GM15510 (cell line): Measurements from ENCODE around the gene LEMD1.

Experiments
- POLR2A ChIP-seq: IDR thresholded peaks from 3 replicates; pipeline ENCODE4 v1.6.1; 2011; ENCODE audit warnings: borderline replicate concordance; ENCODE audit not compliant: insufficient read length; ENCODE audit errors: extremely low read depth

Gene LEMD1

DNA sequence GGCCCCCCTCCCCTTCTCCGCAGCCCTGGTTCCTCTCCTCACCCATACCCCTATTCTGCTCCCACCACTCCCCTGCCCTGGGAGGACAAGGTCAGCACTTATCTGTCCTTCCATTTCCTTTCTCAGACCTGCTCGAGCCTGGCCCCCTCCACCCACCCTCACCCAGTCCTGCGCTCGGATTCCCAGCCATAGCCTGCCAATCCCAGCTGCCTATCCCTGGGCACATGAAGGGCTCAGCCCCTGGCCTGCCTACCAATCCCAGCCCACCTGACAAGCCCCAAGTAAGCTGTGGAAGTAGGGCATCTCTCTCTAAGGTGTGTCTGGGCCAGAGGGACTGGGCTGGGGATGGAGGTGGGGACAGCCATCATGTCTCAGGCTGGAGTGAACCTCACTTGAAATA, 28.6 kb upstream of the LEMD1 start:
- no peak for TF ChIP-seq POLR2A

DNA sequence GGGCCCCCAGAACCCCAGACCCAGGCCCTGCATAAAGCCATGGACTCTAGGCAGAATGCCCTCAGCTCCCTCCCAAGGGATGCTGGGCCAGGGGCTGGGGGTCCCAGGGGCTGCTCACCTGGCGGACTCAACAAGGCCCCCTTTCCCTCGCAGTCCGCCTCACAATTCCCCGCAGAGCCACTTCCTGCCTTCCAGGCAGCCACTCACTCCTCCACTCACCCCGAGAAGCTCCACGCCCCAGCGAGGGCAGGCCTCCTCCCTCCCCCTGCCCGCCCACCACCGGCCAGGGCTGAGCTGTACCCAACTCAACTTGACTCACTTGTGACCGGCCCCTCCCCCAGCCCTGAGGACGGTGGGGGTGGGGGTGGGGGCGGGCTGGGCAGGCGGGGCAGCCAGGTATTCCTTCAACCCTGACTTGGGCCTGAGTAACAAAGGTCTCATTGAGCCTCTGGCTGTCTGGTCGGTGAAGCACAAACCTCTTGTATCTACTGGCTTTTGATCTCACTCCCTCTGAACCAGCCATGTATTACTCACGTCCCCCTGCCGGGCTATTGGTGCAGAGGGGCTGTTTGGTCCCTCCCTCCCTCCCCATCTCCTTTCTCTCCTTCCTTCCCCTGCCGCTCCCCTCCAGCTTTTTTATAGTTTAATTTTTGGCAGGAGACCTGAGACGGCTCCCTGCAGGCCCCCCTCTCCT, 28.0 kb upstream of the LEMD1 start:
- TF ChIP-seq POLR2A, result no peak

DNA sequence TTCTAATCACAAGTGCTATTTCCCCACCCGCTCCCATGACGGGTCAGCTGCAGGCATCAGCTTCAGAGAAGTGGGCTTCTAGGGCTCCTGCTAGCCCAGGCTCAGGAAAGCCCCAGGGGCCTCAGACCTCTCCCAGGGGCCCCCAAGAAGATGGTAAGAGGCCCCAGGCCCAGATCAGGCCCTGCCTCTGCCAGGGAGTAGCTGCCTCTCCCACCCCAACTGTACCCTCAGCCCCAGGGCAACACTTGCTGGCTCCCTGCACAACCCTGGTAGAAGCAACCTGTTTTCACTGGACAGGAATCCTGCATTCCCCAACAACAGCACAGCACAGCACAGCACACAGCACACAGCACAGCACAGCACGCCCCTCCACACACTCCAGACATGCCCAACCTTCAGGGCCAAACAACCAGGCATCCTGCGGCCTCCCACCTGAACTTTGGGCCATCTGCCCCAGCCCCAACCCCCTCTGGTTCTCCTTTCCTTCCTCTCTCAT, 27.4 kb upstream of the LEMD1 start:
- TF ChIP-seq POLR2A, result no peak

DNA sequence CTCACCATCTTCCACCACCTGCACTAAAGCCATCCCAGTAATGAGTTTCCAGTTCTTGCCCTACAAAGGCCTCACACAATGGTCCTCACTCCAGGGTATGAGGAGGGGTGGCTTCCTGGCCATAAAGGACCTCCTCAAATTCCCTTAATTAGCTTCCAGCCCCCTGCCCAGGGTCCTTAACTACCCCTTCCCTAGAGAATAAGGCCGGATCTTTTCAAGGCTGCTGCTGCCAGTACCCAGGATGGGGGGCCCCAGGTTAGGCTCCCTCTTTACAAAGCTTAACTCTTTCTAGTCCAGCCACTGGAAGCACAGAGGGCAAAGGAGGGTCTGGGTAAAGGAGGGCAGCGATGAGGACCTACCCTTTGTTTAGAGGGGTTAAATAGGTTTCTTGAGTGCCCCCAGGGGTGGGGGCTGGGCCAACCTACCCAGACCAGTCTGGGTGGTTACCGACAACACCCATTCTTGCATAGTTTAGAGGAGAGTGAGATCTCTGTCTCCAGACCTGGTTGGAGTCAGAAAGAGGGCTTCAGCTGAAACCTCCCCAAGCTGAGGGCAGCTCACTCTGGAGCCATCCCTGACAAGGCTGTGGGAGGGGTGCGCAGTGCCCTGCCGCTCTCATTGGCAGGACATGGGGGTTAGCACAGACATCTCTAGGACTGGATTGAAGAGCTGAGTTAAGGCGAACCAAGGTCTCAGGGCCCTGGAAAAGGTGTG, 26.8 kb upstream of the LEMD1 start:
- no peak for TF ChIP-seq POLR2A

DNA sequence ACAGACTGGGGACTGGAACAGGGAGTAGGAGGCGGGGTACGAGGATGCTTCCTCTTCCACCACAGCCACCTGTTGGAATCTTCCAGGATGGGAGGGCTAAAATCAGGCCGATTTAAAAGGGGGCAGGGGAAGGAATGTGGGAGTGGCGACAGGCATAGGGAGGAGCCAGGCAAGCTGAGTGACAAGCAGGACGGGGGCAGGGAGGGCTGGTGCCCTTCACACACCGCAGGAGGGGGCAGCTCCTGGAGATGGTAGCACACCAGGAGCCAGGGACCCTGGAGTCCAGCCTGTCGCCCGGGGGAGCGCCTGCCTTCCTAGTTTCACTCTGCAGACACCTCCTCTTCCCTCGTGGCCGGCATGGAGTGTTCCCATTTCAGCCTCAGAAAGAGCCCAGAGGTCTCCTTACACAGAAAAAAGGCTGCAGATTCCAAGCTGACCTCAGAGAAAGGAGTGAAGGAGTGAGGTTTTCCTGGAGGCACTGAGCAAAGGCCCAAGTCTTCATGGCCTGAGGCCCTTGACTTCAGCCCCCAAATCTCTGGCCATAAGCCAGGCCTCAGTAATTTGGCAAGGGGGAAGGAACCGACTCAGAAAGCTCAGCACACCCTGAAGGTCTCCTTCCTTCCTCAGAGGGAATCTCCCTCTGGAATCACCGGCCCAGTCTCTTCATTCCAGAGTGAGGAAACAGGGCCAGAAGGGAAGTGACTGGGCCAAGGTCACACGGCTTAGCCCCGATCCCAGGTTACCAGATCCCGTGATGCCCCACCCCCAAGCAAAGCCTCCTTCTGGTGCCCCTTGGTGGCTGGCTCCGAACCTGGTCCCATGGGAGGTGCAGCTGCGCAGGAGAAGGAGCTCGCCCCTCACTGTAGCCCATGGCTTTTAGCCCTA, 25.8 kb upstream of the LEMD1 start:
- no peak for TF ChIP-seq POLR2A

DNA sequence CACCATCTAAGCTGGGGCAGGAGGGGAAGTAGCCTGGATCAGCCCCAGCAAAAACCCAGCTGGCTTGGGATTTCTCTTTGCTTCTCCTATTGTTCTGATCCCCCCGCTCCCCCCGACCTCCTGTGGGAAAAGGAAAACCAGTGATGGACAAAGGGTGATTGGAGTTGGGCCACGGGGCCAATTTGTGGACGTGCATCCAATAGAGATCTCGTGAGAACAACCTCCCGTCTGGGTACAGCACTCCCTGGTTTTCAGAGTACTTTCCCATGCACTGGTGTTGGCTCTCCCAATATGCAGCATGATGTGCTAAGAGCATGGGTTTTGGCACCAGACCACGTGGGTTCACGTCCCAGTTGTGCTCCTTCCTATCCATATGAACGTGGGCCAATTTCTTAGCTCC, 25.0 kb upstream of the LEMD1 start:
- TF ChIP-seq POLR2A, result no peak

DNA sequence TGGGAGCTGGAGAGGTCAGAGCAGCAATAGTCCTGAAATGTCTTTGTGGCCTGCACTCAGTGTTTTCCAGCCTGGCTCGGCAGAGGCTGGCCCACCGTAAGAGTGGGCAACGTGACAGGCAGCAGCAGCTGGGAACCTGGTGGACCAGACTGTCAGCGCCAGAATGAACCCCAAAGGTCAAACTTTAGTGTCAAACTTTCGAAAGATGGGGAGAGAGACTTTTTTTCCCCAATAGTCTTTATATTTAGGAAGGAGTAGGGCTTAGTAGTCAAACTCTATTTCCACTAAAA, 23.7 kb upstream of the LEMD1 start:
- no peak for TF ChIP-seq POLR2A

DNA sequence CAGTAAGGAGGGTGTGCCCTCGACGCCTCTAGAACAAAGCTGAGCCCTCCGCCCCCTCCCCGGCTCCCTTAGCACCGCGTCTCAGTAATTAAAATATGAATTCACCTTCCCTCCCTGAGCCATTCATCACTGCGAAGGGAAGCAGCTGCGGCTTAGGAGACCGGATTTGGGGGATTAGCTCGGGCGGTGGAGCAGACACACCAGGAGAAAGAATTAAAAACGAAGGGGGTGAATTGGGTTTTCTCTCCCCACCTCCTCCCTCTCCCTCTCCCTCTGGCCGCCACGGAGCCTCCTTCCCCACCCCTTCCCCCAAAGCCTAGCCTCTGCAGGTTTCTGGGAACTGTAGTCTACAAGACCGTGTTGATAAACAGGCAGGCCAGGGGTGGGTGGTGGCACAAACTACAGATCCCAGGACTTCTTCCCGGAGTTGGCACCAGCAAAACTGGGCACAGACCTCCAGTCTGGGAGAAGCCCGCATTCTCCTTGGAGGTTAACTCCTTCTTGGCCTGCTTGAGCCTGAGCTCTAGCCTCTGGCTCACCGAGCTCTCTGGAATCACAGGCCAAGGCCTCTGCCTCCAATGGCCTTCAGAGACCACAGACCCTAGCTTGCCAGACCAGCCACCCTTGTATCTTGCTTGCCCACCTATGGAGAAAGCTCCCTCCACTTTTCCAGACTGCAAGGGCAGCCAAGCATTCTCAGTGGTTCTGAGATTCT, 23.2 kb upstream of the LEMD1 start:
- TF ChIP-seq POLR2A, result no peak

DNA sequence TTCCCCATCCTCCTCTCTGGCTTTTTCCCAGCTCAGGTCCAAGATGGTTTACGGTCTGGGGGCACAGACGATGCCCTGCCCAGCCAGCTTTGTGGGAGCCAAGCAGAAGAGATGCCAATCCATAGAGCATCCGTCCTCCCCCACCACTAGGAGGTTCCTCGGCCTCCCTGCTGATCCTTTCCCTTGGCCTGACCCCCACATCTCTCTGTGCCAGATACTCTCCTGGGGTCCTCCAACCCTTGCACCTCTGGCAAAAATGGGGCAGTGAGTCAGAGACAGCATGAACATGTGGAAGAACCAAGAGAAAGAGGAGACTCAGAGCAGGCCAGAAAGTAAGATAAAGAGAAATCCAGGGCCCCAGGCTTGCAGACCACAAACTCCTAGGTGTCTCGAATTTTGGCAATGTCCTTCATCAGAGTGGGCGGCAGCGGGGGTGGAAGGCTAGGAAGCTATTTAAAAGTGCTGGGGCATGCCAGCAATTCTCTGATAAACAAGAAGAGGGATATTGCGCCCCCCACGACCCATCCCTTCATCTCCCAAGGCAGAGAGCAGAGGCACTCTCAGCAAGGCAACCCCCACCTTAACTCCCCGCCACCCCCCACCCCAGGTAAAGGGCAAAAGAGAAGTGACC, 22.6 kb upstream of the LEMD1 start:
- TF ChIP-seq POLR2A, result no peak

DNA sequence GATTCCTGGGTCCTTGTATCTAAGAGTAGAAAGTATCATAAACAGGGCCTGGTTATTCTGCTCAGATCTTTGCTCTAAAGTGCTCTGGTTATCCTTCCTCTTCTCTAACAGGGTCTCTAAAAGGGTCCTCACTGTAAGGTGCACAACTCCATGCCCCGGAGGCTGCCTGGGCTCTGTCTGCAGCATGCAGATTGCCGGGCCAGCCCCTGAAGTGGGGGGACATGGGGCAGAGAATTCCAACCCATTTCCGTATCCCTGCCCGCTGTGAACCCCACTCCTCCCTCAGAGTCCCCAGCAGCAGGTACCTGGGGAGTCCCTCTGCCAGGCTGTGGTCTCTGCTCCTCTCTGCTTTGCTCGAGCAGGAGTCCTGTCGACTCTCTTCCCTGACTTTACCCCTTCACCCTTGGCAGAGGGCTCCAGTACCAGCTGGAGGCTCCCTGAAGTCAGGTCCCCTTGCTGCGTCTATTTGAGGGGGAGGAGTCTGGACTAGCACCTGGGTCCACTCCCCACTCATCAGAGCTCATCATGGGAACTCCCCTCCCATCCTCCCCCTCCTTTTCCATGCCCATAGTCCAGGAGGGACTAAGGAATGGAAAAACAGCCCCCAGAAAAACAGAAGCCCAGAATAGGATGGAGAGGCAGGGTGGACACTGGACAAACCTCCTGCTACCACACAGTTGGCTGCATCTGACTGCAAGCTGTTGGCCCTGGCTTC, 21.9 kb upstream of the LEMD1 start:
- TF ChIP-seq POLR2A, result no peak

DNA sequence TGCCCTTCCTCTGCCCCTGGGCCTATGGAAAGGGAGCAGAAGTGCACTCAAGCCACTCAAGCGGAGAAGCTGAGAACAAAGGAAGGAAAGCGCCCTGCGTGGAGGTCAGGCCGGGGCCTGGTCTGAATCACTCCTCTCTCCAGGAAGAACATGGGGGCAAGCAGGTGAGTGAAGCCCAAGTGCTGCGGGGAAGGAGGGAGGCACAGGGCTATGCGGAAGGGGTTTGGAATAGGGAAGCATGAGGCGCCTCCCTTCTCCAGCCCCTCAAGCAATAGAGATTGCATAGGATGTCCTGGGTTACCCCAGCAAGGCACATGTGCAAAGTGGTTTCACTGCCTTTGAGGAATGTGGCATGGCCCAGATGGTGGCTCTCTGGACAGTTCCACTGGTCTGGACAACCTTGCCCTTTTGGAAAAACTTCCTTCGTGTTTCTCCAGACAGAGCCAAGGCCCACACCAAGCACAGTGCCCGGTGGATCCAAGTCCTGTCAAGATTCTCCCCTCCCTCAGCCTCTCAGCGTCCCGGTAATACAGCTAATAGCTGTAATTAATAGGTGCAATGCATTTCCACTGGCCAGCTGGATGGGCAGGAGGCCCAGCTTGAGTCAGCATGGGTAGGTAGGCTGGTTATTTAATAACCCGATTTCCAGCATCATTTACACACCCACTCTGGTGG, 20.3 kb upstream of the LEMD1 start:
- TF ChIP-seq POLR2A, result no peak

DNA sequence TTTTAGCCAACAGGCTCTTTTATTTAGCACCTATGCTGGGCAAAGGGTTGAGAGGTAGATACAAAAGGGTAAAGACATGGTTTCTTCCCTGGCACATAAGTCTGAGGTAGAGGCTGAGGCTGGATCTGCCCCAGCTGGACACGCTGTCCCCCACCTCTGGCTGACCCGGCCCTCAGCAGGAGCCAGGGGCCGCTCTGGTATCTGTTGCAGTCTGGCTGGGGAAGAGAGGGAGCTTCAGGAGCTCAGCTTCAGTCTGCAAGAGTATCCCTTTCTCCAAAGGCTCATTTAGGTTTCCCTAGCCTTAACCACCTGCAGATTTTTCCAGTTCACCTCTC, 19.8 kb upstream of the LEMD1 start:
- TF ChIP-seq POLR2A, result no peak

DNA sequence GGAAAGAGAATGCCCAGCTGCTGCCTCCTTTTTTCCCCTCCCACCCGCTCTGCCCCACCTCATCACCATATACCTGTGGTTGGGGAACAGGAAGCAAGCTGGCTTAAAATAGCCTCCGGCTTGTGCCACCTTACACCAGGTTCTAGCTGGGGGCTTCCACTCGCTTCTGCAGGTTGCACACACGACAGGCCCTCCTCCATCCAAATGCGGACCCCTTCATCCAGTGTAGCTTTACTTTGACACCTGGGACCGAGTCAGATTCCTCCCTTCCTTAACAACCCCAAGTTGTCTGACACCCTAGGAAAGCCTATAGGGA, 19.4 kb upstream of the LEMD1 start:
- no peak for TF ChIP-seq POLR2A
